Superior temporal gyrus (tissue), 1 donor: Measurements from ENCODE around the gene TMEM269.
A peak's percentile ranks its signal among the peaks of the same experiment; 100 is the strongest.

Experiments
- DNase-seq: peaks from one replicate; pipeline ENCODE4 v3.0.0-alpha.2; 2016; ENCODE audit errors: extremely low spot score

Gene TMEM269, protein sequence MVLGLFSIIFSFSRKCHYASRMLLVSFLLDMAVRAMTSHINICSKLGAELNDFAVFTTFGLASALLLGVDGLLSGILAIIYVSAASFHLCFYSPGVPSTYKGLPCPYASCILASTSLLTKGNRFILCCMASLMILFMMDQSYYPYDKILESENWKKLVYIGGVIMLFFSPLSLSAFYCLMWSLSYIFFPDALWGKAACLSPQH

DNA sequence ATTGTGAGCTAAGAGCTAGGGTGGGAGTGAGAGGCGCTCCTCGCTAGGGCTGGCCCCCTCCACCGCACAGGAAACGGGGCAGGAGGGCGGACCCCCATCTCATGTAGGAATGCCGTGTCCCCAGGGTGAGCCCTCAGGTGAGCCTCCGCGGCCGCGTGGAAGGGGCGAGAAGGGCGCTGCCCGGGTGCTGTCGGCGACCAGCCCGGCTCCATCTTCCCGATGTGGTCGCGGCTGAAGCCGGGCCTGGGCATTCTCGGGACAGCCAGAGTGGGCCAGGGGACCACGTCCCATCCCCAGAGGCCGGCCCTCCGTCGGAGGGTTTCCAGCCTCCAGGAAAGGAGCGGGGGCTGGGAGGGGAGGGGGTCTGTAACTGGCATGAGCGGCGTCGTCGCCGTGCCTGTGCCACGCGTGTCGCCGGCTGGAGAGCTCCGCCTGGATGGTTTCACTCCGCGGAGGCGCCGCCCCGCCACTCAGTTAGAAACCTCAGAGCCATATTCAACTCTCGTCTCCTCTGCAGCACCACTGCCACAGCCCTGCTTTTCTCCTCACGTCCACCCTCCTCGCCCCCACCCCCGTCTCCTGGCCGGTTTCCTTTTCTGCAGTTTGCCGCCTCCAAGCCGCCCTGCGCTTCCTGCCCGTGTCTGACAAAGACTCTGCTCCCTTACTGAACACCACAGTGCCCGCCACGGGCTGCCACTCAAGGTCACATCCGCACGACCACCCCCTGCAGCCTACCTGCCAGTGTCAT lies at the start of gene TMEM269:
Gene TMEM269, plus strand, starts transcription at position 46 of the 748 bp plus-strand sequence. CDS start 4,903 bp downstream, outside the sequence.
- no peak for DNase-seq

DNA sequence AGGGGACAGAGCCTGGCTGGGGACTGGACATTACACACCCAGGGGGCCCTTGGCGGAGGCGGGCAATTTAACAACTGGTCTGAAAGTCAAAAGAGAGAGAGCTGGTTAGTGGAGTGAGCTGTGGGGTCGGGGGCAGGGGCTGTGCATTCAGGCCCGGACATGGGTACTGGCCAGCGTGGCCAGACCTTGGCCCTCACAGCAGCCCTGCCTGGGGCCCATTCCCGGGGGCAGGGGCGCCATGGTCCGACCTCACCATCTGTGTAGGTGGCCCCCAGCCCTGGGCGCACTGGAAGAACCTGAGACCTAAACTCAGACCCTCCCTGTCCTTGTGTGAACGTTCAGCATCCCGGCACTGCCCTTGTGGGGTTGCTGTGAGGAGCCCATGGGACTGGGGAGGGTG lies 49.7 kb upstream of the TMEM269 start:
- no peak for DNase-seq

DNA sequence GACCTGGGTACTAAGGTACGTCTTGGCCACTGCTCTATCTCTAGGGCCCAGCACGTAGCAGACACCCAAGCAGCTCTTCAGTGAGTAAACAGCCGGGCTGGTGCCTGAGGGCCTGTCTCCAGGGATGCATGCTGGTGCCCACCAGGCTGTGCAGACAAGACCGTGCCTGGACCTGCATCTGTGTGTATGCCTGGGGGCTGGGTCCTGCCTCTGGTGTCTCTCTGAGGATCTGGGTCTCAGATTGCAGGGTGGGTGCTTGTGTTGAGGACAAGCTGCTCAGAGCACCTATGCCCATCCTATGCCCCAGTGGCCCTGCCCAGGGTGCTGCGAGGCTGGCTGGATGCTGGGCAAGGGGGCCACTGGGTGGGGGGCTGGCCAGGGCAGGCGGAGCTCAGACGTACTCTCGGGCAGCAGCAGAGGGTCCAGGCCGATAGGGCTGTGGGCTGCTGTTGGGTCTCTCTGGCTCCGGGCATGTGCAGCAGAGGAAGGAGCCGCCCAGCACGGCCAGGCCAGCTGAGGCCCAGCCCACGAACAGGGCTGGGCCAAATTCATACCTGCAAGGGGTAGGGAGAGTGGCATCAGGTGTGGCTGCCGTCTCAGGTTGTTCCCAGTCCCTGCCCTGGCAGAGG lies 49.2 kb upstream of the TMEM269 start:
- no peak for DNase-seq

DNA sequence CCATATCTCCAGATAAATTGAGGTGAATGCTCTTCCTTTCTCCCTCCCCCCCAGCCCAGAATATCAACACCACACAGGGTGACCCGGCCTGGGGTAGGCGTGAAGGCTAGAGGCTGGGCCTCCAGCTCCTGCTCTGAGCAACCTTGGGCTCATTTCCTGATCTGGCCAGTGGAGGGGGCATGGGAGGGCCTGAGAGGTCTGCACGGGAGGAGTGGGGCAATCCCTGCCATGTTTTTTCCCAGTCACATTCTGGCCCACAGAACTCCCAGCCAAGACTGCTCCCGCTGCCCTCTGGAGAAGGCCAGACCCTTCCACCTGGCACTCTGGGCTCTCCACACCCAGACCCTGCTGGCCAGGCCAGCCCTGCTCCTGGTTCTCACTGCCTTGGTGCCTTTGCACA lies 48.6 kb upstream of the TMEM269 start:
- no peak for DNase-seq

DNA sequence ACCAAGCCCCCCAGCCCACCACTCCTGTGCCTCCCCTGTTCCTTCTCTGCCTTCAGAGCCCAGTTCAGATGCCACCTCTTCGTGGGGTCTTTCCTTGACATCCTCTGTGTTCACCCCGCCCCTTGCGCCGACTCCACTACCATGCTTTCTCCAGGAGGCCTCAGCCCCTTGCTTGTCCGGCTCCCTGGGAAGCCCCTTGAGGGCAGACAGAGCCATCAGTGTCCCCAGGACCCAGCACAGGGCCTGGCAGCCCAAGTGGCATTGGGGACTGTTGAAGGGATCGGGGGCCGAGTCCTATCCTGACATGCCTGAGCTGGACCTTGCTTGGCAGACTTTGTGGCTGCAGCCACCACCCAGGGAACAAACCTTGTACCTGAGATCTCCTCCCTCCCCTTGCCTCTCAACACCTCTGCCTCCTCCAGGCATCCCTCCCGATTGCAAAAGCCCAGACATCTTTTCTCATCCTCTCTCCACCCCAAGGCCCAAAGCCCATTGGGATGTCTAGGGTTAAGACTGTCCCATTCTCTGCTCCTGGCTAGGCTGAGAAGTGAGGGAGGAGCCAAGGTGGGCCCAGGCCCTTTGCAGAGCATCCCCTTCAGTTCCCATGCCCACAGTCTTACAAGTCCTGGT lies 48.1 kb upstream of the TMEM269 start:
- no peak for DNase-seq

DNA sequence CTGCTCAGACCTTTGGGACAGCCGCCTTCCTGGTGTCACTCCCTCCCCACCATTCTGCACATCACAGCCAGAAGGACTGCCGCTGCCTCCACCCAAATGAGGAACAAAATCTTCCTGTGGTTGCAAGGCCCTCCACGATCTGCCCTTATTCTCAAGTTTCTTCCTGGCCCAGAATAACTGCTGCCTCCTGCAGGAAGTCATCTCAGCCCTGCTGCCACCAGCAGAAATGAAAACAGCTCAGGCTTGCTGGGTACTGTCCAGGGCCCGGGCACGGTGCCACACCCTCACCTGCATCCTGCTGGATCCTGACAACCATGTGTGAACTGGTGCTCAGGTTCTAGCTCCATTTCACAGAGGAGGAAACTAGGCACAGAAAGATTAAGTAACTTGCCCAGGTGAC lies 47.5 kb upstream of the TMEM269 start:
- no peak for DNase-seq

DNA sequence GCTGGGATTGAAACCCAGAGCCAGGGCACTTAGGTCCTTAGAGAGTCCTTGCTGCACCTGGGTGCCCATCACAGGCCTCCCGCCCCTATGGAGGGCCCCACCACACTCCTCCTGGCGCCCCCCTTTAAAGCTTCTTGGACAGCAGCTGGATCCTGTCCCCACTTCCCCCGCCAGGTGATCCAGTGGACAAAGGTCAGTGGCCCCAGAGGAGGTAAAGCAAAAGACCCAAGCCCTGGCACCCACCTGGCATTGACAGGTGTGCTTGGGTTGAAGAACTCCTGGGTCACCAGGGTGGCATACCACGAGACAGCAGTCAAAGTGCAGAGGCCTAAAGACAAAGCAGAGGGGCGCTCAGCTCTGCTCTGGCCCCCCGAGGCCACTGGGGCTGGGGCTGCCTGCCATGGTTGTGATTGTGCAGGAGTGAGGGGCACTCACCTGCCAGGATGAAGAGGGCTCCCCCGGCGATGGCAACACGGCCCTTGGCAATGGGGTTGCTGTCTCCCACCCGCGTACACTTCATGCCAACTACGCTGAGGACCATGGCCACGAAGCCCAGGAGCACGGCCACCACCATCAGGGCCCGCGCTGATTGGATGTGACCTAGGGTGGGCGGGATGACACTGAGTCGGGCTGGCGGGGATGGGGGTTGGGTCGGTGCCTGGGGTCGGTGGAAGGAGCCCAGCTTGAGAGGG lies 46.7 kb upstream of the TMEM269 start:
- no peak for DNase-seq

DNA sequence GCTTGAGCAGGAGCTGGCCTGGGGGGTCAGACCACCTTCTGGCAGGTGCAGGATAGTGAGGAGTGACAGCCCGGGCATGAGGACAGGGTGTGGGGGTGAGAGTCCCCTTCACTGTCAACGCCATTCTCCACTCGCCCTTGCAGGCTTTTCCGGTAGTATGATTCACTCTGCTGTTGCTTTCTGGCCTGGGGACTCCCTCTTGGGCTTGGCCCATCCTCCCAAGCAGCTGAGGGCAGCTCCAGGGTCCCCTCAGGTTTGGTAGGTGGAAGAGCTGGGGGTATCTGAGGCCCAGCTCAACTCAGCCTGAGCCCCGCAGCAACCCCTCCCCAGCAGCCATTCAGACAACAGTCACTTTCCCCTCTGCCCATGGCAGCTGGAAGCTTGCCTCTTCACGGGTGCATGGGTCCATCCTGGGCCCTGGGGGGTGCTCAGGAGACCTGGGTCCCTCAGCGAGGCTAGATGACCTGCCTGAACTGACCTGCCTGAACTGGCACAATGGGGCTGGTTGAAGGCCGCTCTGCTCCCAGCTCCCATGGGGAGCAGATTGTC lies 46.0 kb upstream of the TMEM269 start:
- no peak for DNase-seq

DNA sequence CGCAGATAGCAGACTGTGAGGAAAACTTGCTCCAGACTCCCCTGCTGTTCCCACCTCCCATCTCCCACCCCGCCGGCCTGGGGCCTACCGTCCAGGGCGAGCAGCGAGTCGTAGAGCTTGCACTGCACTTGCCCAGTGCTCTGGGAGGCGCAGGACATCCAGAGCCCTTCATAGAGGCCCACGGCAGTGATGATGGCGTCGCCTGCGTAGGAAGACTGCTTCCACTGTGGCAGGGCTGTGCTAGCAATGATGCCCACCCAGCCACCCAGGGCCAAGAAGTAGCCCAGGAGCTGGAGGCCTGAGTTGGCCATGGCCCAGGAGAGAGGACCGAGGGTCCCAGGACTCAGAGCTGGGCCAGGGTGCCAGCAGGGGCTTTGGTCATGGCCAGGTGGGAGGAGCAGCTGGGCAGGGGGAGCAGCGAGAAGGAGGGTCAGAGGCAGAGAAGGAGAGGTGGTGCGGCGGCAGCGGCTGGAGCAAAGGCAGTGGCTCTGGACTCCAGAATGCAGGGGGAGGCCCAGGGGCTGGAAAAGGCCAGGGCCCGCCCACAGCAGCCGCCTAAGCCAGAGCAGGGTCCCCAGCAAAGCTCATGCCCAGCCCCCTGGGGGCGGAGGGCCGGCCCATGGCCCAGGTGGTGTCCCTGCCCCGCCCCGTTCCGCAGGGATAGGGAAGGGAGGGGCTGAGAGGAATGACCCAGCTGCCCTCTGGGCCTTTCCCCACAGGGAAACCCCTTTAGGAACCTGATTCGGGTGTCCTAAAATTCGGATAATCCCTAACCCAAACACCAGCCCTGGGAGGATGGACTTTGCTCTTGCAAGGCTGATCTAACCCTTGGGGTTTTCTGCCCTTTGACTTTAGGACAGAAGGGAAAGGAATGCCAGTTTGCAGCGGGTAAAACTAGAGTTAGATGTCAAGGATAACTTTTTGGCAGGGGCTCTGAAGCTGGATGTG lies 44.8 kb upstream of the TMEM269 start, which contains the start of gene CLDN19:
Gene CLDN19, minus strand, starts transcription at position 484 of the 948 bp plus-strand sequence. Its CDS starts 173 bp downstream, at position 311.
- no peak for DNase-seq

DNA sequence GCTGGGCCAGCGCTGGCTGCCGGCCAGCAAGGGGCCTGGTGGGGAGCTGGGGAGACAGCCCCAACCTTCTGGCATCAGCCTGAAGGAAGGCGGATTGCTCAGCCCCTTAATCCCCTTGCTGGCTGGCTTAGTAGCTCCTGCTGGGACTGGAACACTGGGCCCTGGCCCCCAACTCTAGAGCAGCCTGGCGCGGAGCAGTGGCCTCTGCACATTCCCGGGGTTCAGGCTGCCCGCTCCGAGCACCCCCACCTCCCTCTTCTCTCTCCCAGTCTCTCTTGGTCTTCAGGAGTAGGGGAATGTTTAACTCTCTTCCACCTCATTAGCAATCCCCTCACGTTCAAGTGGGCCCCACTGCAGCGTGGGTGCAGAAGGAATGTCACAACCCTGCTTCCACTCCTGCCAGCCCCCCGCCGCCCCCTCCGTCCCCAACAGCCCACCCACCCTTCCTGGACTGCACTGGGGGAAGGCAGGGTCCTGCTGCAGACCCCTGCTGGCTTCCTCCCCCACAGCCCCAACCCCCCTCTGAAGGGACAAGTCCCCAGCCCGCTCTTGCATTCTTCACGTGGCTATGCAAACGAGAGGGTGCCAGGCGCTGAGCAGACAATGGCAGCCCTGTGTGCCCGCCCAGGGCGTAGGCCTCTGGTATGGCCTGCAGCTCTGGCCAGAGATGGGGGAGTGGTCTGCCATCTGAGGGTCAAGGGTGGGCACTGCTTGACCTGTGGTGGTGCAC lies 43.8 kb upstream of the TMEM269 start:
- no peak for DNase-seq

DNA sequence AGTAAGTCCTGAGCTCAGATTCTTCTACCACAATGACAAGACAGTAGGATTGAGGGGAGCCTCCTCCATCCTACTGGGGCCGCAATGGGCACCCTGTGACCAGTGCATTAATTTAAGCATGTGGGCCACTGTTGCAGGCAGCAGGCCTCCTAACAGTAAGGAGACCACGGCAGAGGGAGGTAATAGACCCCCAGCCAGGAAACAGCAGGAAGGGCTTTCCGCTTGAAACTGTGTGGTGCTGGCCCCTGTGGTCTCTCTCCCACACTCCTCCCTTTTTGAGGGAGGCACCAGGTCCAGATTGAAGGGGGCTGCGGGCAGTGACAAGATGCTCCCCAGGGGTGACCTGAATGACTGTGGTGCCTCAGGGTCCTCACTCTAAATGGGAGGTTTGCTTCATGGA lies 43.1 kb upstream of the TMEM269 start:
- DNase-seq, result no peak

DNA sequence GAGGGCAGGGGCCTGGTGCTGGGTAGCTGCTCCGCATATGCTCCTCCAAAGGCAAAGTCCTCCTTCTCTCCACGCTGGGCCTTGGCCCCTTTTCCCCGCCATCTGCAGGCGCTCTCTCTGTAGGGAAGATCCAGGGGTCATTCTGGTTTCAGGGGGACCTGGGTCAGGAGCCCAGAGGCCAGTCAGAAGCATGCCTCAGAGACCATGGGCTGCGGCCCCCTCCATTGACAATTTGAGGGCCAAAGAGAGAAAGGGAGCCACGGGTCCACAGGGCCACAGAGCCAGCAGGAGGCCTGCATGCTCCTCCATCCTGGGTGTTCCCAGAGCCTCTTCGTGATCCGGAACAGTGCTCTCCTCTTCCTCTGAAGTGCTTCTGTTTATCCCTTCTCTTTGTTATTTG lies 42.6 kb upstream of the TMEM269 start:
- no peak for DNase-seq

DNA sequence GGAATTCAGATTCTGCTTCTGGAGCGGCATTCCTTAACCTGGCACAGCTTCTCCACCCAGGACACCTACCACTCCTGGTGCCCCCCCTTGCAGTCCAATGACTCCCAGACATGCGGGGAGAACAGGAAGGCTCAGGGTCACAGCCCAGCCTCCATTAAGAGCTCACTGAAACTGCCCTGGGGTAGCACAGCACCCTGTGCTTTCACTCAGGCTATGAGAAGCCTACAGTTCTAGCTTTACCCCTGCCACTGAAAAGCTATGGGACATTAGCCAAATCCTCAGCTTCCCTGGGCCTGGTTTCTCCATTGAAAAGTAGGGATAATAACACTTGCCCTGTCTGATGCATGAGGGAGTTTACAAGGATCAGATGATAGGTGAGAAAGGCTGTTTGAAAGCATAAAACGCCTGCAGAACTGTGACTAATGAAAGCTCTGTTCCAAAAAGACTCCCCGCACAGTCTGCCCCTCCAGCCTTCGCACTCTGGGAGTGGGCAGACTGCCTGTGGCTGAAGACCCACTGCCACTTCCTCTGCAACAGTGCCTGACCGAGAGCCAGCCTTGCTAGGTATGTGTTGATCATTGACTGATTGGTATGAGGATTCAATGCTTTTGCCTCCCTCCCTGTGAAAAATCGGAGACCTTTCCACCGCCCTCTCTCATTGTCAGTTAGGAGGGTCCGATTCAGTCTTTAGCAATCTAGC lies 42.0 kb upstream of the TMEM269 start:
- no peak for DNase-seq

DNA sequence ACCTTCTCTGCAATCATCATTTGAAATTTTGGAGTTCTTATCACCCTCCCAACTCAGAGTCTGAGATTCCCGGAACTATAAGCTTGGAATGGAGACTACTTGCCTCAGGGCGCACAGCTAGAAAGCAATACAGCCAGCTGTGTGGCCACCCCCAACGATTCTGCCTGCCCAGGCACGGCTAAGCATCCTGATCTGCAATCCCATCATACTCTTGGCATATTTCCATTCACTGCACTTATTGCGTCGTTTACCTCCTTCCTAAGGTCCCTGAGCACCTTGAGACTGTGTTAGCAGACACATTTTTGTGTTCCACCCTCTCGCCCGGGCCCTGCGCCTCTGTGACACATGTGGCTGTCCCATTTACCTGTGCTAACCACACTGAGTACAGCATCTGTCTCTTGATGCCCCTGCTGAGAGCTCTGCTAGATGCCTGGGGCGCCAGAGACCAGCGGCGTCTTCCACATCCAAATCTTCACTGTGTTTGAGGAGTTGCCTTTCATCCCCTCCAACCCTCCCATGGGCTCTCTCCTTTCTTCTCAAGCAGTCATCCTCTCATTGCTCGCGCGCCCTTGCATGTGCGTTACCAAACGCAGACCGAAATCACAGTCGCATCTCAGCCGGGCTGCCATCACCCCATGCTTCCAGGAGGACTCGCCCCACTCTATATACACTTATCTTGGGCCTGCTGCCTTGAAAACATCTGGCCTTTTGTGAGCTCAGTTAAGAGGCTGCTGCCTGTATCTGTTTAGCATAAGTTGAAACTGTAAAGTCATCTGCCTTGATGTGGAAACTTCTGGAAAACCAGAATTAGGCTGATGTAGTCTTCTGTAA lies 41.3 kb upstream of the TMEM269 start:
- DNase-seq, result no peak

DNA sequence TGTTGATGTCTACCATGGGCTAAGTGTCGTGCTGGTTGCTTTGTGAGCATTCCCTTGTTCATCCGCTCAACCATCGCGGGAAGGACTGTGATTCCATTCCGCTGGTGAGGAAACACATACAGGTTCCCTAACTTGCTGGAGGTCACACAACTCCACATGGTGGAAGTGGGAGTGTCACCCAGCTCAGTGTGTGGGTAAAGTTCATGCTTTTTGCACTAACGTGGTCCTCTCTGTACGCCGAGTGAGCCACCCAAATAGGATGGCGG lies 40.7 kb upstream of the TMEM269 start:
- no peak for DNase-seq

DNA sequence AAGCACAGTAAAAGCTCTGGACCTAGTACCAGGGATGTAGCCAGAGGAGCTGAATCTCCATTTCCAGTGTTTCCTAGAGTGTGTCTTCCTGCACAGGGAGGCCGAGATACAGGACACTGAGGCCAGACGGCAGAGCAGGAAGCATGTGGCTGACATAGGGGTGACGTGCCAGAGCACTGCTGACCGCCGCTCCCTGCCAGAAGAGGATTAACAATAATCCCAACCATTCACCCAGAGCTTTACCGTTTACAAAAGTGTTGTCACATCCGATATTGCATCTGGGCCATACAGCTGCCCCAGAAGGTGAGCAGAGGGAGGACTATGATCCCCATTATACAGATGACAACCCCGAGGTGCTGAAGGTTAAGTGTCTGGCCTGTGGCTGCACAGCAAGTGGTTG lies 38.9 kb upstream of the TMEM269 start:
- no peak for DNase-seq

DNA sequence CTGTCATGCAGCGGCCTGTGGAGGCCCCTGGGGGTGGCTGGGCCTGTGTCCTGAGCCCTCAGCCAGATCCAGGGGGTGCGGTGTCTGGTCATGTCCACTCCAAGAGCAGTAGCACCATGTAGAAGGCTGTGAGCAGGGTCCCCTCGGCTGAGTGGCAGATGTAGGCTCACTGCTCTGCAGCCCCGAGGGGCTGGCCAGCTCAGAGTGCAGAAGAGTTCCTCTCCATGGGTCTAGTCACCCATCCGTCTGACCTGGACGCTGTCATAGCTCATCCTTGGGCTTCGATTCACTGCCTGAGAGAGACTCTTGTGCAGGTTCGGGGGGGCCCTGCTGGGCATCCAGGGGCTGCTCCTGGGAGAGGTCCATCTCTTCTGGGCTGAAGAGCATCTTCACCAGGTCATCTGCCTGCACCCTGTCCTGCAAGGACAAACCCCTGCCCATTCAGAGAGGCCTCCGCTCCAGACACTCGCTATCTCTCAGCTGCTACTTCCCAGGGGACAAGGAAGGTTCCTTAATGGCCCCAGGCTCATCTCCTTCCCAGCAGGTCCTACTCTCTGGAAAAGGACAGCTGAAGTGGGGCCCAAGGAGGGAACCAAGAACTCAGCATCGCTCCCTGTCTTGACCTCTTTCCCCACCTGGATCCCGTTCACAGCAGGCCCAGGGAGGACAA lies 38.2 kb upstream of the TMEM269 start:
- DNase-seq, result no peak

DNA sequence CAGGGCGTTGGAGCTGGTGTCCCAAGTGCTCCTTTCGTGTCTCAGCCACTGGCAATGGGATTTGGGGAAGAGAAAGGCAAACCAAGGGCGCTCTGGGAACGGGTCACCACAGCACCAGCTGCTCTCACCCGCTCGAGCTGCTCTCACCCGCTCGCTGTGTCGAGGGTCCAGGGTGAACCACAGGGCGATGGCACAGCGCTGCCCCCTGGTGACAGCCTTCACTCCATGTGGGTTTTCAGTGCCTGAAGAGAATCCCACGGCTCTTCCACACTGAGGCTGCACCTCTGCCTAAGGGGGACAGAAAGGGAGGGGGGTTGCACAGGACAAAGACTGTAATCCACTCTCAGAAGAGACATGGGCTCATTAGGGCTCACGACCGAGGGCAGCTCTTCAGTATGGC lies 37.7 kb upstream of the TMEM269 start:
- peak; percentile 59 for DNase-seq
